Thyroid gland (tissue), 4 donors: ENCODE results near the gene TFPI2. TPM values are rescaled to one million over a fixed set of nuclear protein-coding genes. Genes with fewer than 3 reads are reported as not detected.
A peak's percentile ranks its signal among the peaks of the same experiment; 100 is the strongest.

Experiments
- DNase-seq, 2 donors: peaks; one replicate each; pipeline ENCODE4 v3.0.0-alpha.2; 2019
- H3K27ac ChIP-seq, 3 donors: fragments of 200-600 bp; sonication (generic); 1 replicate in 2 of 3; 2 replicates in 1 of 3; pipeline ENCODE4 v1.5.1; 2016 to 2019; ENCODE audit warnings: mild to moderate bottlenecking in 1 of 3, moderate library complexity in 1 of 3
- H3K27me3 ChIP-seq: fragments of 200-600 bp; sonication (generic); one replicate; pipeline ENCODE4 v1.5.1; 2019
- H3K36me3 ChIP-seq, 2 donors: fragments of 200-600 bp; sonication (generic); one replicate each; pipeline ENCODE4 v1.5.1; 2016 to 2019
- H3K4me1 ChIP-seq, 2 donors: fragments of 200-600 bp; sonication (generic); one replicate each; pipeline ENCODE4 v1.5.1; 2017 to 2019
- H3K4me3 ChIP-seq, 3 donors: fragments of 200-600 bp; sonication (generic); replicated peaks in 1 of 3; 1 replicate in 2 of 3; 2 replicates in 1 of 3; pipeline ENCODE4 v1.5.1; 2016; ENCODE audit warnings: mild to moderate bottlenecking in 1 of 3
- H3K9me3 ChIP-seq: fragments of 200-600 bp; sonication (generic); one replicate; pipeline ENCODE4 v1.5.1; 2017
- CTCF ChIP-seq, 6 experiments: fragments of 200-600 bp in 3 of 6; fragments of 450-650 bp in 3 of 6; sonication (generic) in 3 of 6; IDR thresholded peaks; one replicate each; pipeline ENCODE4 v1.5.1; 2016 to 2019; ENCODE audit warnings: antibody characterized with exemption in 6 of 6, mild to moderate bottlenecking in 2 of 6, inconsistent platforms in 1 of 6, moderate library complexity in 1 of 6
- POLR2A ChIP-seq, 2 donors: fragments of 450-650 bp; IDR thresholded peaks; one replicate each; pipeline ENCODE4 v1.6.1; 2017; ENCODE audit warnings: antibody characterized with exemption in 2 of 2, mild to moderate bottlenecking in 2 of 2, moderate library complexity in 1 of 2
- WGBS, 2 donors: methylation state at CpG; one replicate each; pipeline ENCODE4 v1.1.5; 2017; 5-methylcytosine and 5-hydroxymethylcytosine counted together
- intact Hi-C: fragments of 100-400 bp; cut with DNase I; formaldehyde crosslinking; loops from one replicate; pipeline ENCODE4 v1.15.1; 2023
- total RNA-seq, 4 donors: library from RNA; depleted of rRNA; stranded (reverse); fragments of >200 nt; gene quantifications; one replicate each; pipeline ENCODE4 v1.2.3, GENCODE V29; 2016

TFPI2 gene
- total RNA-seq, 4 donors from 2014 or later: 0.56 to 3.2 TPM; not detected in 2

DNA sequence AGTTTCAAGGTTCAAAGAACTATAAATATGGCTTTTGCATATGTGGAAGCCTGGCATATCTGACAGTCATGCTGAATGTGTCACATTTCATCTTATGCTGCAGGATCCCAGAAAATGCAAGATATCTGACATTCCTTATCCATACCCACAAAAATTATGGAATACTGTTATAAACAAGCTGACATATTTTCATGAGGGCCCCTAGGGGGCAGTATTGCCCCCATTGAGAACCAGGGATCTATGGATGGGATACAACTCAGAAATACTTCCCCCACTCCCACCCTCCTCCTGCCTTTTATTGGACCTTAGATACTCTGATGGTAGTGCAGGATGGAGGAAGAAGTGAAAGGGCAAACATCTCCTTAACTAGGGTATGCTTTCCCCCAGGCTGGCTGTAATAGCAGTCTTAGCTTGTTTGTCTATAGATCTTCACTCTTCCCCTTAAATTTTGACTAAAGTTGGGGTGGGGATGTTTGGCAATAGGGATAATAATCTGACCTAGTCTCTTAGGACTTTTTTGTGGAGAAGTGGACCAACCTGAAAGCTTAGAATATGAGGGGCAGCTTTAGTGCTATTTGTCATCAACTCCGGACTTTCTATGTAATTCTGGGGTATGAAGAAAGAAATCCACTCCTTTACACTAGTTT, 12.3 kb upstream of the TFPI2 start:
- TF ChIP-seq CTCF (IDR thresholded peaks at IDR 0.05) (peak; percentile 23 to 56 (median 30)), POLR2A (IDR thresholded peaks at IDR 0.05) (no peak)
- H3K4me3 ChIP-seq: no peak overlapping the region
- H3K36me3 ChIP-seq: no peaks in the 10 kb centered on the region
- WGBS, 2 donors: 92 to 94% methylated on average over 1 of the region's 1 CpG
- H3K27ac ChIP-seq: no peak overlapping the region
- intact Hi-C loops: no loop called here
- no peaks in the 10 kb centered on the region for H3K4me1 ChIP-seq
- H3K27me3 ChIP-seq: no peaks in the 10 kb centered on the region
- H3K9me3 ChIP-seq: no peaks in the 10 kb centered on the region
- no peak for DNase-seq

- no peak for DNase-seq
- TF ChIP-seq POLR2A (IDR thresholded peaks at IDR 0.05): no peak
- TF ChIP-seq CTCF (IDR thresholded peaks at IDR 0.05): no peak
- H3K27ac ChIP-seq: no peak overlapping the region
- H3K4me1 ChIP-seq: no peaks in the 10 kb centered on the region
- H3K4me3 ChIP-seq: no peak overlapping the region
- no peaks in the 10 kb centered on the region for H3K9me3 ChIP-seq
- intact Hi-C loops: loop anchor here (10.0 kb wide), 1 partner anchor 187 kb away; no protein-coding TSS in a partner anchor
- no peaks in the 10 kb centered on the region for H3K27me3 ChIP-seq
- WGBS, 2 donors: 61 to 69% methylated on average over 2 of the region's 2 CpGs
- no peaks in the 10 kb centered on the region for H3K36me3 ChIP-seq
Measured at GRCh38 chr7:93897680-93898079, 7.1 kb upstream of the TFPI2 start.

DNA sequence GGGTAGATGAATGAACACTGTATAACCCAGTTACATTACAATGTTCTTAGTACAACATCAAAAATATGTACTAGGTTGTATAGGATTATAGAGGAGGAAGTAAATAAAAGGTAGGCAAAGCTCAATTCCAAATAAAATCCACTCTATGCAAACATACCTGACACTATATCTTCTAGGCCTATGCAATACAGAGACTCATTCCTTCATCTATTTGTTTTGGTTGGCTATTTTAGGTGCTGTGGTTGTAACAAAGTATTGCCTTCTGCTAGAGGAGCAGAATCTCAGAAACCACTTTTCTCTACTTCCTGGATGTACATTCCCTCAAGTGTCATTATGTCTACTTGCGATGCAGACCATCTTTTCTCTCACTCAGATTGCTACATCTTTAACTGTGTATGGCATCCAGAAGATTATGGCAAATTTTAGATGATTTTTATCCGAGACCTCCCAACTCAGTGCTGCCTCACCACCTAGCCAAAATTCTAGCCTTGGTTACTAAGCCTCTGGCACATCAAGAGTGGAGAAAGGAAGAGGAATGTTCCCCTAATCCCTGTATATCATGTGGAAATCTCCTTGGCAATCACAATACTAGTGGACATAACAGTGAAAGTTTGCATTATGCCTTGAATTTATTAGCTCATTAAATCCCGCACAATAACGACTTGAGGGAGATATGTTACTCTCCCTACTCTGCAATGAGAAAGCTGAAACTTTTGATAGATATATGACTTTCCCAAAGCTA, 5.5 kb upstream of the TFPI2 start:
- no peak for DNase-seq
- TF ChIP-seq POLR2A (IDR thresholded peaks at IDR 0.05) (no peak), CTCF (IDR thresholded peaks at IDR 0.05) (no peak)
- 84 to 86% methylated on average over 4 of the region's 4 CpGs for WGBS, 2 donors
- Histone ChIP-seq H3K36me3 (no peaks in the 10 kb centered on the region), H3K4me3 (no peak overlapping the region), H3K27ac (no peak overlapping the region), H3K27me3 (no peaks in the 10 kb centered on the region), H3K4me1 (no peaks in the 10 kb centered on the region), H3K9me3 (no peaks in the 10 kb centered on the region)
- intact Hi-C loops: loop anchor here (10.0 kb wide), 1 partner anchor 189 kb away; no protein-coding TSS in a partner anchor

DNA sequence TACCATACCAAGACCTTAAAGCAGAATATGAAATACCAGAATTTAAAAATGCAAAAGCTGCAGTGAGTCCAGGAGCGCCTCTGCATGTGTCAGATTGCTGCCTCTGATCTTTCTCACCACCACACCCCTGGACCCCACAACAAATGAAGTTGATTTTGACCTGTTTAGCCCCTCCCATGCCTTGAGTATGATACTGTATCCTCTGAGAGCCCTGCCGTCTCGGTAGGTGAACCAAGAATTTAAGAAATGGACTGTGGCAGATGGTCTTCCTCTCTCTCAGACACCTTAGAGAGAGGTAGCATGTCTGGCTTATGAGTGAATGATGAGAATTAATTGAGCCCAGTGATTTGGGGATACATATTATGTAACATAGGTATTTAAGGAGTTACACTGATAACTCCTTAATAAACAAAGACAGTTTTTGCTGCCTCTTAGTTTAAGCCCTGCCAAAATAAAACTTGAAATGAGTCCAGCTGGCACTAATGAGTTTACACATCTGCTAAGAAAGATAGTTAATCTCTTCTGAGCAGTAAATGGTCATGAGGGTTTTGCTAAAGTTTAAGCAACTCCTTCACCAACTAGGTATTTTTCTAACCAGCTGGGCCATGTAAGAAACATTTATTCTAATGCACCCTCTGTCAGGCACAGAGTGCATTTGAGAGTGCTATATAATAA, 4.5 kb upstream of the TFPI2 start:
- Histone ChIP-seq H3K9me3 (no peaks in the 10 kb centered on the region), H3K27ac (no peak overlapping the region), H3K36me3 (no peaks in the 10 kb centered on the region), H3K27me3 (no peaks in the 10 kb centered on the region), H3K4me3 (no peak overlapping the region), H3K4me1 (peaks cover 0 to 7% of the 10 kb centered on the region in 2 donors)
- DNase-seq: no peak
- TF ChIP-seq POLR2A (IDR thresholded peaks at IDR 0.05) (no peak), CTCF (IDR thresholded peaks at IDR 0.05) (no peak)
- 70 to 74% methylated on average over 3 of the region's 3 CpGs for WGBS, 2 donors
- intact Hi-C loops: loop anchor here (10.0 kb wide), 1 partner anchor 190 kb away; no protein-coding TSS in a partner anchor
